Stimulated activated CD4-positive, alpha-beta T cell treated with anti-CD3 and anti-CD28 coated beads, Interleukin-4, amount 100 ng/mL, for 48 hours (primary cell): Measurements from ENCODE around the gene IGDCC3.
"Not testable (repeated sequence)": the region's sequence is repeated elsewhere in the genome, so short reads cannot be mapped to it uniquely, and the experiment has no call there.

Experiments used
- DNase-seq, 2 donors: peaks; one replicate each; pipeline ENCODE4 v3.0.0-alpha.2; 2020; ENCODE audit warnings: low read depth in 2 of 2

Gene IGDCC3

DNA sequence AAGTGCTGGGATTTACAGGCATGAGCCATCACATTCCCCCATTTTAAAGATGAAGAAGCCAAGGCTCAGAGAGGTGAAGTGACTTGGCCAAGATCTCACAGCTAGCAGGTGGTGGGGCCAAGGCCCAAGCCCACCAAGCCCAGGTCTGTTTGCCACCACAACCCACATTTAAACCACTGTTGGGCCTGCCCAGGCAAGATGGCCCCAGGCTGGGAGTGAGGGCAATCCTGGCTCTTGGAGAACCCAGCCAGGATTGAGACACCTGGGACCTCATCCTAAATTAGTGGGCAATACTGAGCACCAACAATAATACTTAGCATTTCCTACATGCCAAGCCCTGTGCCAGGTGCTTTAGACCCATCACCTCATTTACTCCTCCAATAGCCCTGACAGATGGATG lies 6.9 kb downstream of the IGDCC3 start:
- no peak for DNase-seq

DNA sequence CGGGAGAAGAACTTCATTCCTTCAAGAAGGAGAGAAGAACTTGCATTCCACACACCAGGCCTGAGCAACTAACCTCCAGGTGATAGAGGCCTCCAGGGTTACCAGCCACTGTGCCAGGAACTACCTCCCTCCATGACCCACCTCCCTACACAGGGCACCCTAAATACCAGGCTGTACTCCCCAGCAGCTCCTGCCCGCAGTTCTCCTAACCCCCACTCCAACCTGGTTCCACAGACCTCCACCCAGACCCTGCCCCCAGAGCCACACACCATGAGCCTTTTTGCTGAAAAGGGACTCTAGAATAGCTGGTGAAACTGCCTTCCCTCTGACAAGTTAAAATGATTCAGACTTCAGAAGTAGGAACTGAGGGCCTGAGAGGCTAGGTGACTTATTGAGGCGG lies 8.2 kb downstream of the IGDCC3 start:
- DNase-seq = no peak

- no peak for DNase-seq
Observed at GRCh38 chr15:65369212-65369547, 8.6 kb downstream of the IGDCC3 start.

DNA sequence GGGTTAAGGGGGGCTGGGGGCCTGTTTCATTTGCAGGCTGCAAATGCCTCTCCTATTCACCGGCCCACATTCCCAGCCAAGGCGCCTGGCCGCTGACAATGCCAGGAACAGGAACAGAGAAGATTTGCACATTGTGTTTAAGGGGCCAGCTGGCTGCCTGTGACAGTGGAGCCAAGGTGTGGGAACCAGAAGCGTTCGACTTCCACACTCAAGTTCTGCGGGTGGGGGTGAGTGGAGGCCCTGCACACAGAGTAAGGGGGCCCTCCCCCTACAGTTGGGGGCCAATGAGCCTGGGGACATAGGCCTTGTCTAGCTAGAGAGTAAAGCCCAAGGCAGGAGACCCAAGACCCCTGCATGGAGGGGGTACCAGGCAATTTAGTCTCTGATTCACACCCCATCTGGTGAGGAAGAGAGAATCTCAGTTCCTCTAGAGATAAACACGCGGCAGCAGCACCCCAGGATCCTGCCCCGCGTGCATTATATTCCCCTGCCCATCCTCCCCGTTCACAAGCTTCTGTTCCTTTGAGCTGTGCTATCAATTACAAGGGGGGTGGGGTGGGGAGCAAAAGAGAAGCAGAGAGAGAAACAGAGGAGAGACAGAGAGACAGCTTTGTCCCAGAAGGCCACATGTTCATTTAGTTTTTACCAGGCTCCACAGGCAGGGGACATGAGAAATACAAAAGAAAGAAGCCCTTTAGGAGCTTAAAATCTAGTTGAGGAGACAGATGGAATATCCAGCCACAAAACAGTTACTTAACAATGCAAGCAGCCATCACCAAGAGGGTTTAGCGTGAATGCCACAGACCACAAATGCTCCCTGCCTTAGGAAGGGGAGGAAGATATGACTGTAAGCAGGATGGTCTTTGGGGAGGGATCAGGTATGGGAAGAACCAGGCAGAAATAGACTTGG lies 9.2 kb downstream of the IGDCC3 start:
- DNase-seq = no peak

- no peak for DNase-seq
Observed at GRCh38 chr15:65366122-65366892, 11.5 kb downstream of the IGDCC3 start.

DNA sequence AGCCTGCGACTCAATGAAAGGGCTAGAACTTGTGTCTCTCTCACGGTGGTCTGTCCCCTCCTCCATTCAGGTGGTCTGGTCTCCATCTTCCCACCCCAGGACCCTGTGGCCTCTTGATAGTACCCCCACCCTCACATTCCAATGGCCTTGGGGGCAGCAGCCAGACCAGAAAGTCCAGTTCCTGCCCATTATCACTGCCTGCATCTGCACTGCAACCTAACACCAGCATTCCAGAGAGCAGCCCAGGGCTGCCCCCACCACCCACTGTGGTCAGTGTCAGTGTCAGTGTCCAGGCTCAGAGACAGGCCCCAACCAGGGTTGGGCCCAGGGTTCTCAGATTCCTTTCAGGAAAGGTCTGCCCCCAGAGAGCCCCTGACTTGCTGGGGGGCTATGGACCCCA lies 12.6 kb downstream of the IGDCC3 start:
- no peak for DNase-seq

GRCh38 chr15:65363766-65364165 lies 14.0 kb downstream of the IGDCC3 start:
- no peak for DNase-seq

- DNase-seq = no peak
Observed at GRCh38 chr15:65363306-65363705, 14.5 kb downstream of the IGDCC3 start.

DNA sequence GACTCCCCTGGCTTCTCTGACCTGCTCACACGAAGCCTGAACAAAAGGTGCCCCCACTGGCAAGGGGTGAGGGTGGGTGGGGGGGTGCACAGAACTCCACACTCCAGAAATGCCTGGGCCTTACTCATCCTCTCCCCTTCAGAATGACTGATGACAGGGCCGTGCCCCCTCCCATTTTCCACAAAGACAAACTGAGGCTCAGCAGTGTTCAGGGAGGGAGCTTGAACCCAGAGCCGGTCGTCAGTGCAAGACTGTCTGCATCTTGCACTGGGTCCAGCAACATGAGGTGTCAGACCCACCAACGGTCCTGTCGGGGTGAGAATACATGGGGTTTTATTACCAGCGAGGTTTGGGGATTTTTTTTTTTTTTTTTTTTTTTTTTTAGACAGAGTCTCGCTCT lies 15.3 kb downstream of the IGDCC3 start:
- DNase-seq = no peak

DNA sequence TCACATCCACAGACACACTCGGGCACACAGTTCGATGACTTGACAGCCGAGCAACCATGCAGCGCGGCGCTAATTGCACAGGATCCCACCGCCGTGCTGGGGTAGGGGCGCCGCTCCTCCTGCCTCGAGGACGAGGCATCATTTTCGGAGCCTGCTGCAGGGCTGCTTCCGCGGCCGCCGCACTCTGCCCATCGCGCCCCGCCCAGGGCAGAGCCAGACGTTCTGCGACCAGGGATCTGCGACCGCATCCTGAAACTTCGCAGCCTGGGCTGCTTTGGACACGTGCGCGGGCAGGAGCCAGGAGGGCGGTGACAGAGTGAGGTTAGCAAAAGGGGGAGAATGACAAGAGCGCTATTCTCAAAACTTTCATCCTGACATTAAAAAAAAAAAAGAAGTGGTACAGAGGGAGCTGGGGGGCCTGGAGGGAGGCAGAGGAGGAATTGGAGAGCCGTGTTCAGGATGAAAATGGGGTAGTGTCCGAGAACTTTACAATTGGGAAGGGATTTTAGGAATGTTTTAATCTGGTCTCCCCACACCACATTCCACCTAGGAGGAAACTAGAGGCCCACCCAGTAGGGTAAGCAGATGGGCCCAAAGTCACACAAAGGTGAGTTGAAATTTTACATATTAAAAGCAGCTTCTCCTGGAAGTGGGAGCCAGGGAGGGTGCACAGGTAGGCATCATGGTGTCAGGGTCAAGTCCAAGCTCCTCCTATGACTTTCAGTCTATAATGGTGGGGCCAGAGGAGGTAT lies 15.9 kb downstream of the IGDCC3 start:
- DNase-seq = no peak

DNA sequence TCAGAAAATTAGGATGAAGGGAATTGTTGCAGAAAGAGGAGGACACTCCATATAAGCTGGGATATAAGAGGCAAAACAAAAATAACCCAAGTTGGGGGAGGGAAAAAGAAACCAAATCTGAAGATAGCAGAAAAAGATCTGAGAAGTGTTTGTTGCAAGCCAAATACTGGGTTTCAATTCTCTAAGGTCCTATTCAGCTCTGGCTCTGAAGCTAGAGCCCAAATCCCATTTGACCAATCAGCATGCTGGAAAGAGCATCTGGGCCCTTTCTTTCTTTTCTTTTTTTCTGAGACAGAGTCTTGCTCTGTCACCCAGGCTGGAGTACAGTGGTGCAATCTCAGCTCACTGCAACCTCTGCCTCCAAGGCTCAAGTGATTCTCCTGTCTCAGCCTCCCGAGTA lies 17.3 kb downstream of the IGDCC3 start:
- no peak for DNase-seq

GRCh38 chr15:65355988-65356353 lies 21.8 kb downstream of the IGDCC3 start:
- no peak for DNase-seq

- DNase-seq = no peak
Observed at GRCh38 chr15:65355173-65355987, 22.4 kb downstream of the IGDCC3 start.

DNA sequence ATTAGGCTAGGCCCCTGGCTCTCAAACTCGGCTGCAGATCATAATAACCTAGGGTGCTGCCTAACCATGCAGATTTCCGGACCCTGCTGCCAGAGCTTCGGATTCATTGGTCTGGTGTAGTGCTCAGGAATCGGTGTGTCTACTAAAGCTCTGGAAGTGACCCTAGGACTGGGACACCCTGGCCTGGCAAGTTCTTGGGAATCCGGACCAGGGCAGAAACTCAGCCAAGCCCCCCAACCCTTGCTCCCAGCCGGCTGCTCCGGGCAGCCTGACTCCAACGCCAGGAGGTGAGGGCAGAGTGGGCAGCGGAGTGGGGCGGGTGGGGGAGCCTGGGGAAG lies 23.0 kb downstream of the IGDCC3 start:
- no peak for DNase-seq

- DNase-seq = not testable (repeated sequence)
Observed at GRCh38 chr15:65351972-65352371, 25.8 kb downstream of the IGDCC3 start.

GRCh38 chr15:65349338-65349737 lies 28.5 kb downstream of the IGDCC3 start:
- DNase-seq = no peak

DNA sequence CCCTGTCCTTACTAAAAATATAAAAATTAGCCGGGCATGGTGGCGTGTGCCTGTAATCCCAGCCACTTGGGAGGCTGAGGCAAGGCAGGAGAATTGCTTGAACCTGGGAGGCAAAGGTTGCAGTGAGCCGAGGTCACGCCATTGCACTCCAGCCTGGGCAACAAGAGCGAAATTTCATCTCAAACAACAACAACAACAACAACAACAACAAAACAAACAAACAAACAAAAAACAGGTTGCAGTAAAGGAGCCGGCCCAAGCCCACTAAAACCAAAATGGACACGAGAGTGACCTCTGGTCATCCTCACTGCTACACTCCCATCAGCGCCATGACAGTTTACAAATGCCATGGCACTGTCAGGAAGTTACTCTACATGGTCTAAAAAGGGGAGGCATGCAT lies 30.0 kb downstream of the IGDCC3 start:
- not testable (repeated sequence) for DNase-seq

DNA sequence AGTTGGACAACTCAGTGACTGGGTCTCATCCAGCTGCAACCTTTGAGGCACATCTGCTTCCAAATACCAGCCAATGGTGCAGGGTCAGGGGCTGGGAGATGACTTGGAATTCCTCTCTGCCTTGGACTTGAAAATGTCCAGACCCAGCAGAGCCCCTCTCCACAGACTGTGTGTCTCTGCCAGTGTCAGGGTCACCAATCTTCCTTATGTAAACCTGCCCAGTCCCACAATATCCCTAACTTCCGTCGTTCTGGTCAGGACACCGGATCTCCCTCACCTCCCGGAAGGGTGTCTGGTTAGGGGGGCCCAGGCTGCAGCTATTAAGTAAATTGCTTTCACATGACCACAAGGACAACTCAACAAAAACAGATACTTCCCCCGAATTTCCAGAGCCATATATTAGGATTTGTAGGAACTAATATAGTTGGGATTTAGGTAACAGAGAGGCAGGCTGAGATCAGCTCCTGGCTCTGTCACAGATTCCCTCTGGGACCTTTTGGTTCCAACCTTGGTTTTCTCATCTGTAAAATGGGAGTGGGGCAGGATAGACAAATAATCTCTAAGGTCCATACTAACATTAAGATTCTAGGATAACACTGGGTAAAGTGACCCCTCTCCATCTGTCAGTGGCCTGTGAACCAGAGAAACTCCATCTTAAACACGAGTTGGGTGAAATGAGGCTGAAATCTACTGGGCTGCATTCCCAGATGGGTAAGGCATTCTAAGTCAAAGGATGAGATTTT lies 30.8 kb downstream of the IGDCC3 start:
- DNase-seq = no peak

DNA sequence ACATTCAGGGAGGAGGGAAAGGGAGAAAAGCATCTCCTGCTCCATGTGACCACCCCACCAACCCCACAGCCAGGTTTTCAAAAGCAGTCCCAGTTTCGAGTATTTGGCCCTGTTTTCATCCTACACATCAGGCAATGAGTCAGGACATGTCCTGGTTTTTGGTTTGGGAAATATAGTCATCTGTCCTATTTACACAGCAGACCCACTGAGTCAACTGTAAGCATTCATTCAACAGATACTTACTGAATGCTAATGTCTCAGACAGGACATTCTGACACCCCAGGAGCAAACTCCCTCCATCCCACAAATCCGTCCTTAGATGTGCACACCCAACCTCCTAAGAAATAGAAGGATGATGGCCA lies 32.9 kb downstream of the IGDCC3 start:
- no peak for DNase-seq

- no peak for DNase-seq
Observed at GRCh38 chr15:65344214-65344913, 33.4 kb downstream of the IGDCC3 start.
